Gastroesophageal sphincter (tissue), 4 donors: Measurements from ENCODE around the gene MMP24. TPM values are rescaled to one million over a fixed set of nuclear protein-coding genes. Genes with fewer than 3 reads are reported as not detected.
A peak's percentile ranks its signal among the peaks of the same experiment; 100 is the strongest.

Experiments
- ATAC-seq: fragments of 150-250 bp; one replicate; pipeline ENCODE4 v1.9.1; 2016; ENCODE audit warnings: mild to moderate bottlenecking, moderate library complexity
- H3K27ac ChIP-seq, 4 donors: fragments of 200-600 bp; sonication (generic) in 3 of 4; 1 replicate in 3 of 4; 2 replicates in 1 of 4; pipeline ENCODE4 v1.5.1; 2016 to 2019
- H3K27me3 ChIP-seq: fragments of 200-600 bp; sonication (generic); one replicate; pipeline ENCODE4 v1.5.1; 2019
- H3K36me3 ChIP-seq, 2 donors: fragments of 200-600 bp; sonication (generic); one replicate each; pipeline ENCODE4 v1.5.1; 2019; ENCODE audit warnings: control low read depth in 1 of 2
- H3K4me1 ChIP-seq, 3 donors: fragments of 200-600 bp; sonication (generic); 1 replicate in 2 of 3; 2 replicates in 1 of 3; pipeline ENCODE4 v1.5.1; 2016 to 2019; ENCODE audit warnings: control low read depth in 2 of 3
- H3K4me3 ChIP-seq, 2 donors: fragments of 200-600 bp; sonication (generic); one replicate each; pipeline ENCODE4 v1.5.1; 2019; ENCODE audit warnings: mild to moderate bottlenecking in 1 of 2, moderate library complexity in 1 of 2
- H3K9me3 ChIP-seq, 3 donors: fragments of 200-600 bp; sonication (generic); one replicate each; pipeline ENCODE4 v1.5.1; 2017 to 2019; ENCODE audit warnings: control low read depth in 2 of 3
- CTCF ChIP-seq, 4 experiments: fragments of 200-600 bp in 2 of 4; fragments of 450-650 bp in 2 of 4; sonication (generic) in 1 of 4; IDR thresholded peaks; one replicate each; pipeline ENCODE4 v1.5.1; 2017 to 2019; ENCODE audit warnings: antibody characterized with exemption in 4 of 4, mild to moderate bottlenecking in 2 of 4, moderate library complexity in 2 of 4
- EP300 ChIP-seq: sonication (generic); formaldehyde crosslinking; IDR thresholded peaks from one replicate; pipeline ENCODE4 v1.6.1; 2017; ENCODE audit warnings: antibody characterized with exemption, mild to moderate bottlenecking
- POLR2A ChIP-seq, 2 donors: fragments of 450-650 bp; IDR thresholded peaks; one replicate each; pipeline ENCODE4 v1.6.1; 2017; ENCODE audit warnings: antibody characterized with exemption in 2 of 2, mild to moderate bottlenecking in 2 of 2, moderate library complexity in 1 of 2
- POLR2AphosphoS5 ChIP-seq: sonication (generic); formaldehyde crosslinking; IDR thresholded peaks from one replicate; pipeline ENCODE4 v1.6.1; 2017; ENCODE audit warnings: antibody characterized with exemption
- WGBS, 2 donors: methylation state at CpG; one replicate each; pipeline ENCODE4 v1.1.5; 2018; ENCODE audit warnings: low coverage in 1 of 2; 5-methylcytosine and 5-hydroxymethylcytosine counted together
- total RNA-seq, 4 donors: library from RNA; depleted of rRNA; stranded (reverse); fragments of >200 nt; gene quantifications; one replicate each; pipeline ENCODE4 v1.1.0, GENCODE V29; 2016

Gene MMP24
- total RNA-seq, 4 donors from 2014 or later = 0.47 to 3.4 (median 1.8) TPM

- no peak for ATAC-seq
- Histone ChIP-seq H3K9me3 (no peaks in the 10 kb centered on the region), H3K27me3 (no peaks in the 10 kb centered on the region), H3K4me1 (peaks cover 6 to 56% (median 16%) of the 10 kb centered on the region in 3 donors), H3K36me3 (peaks cover 0 to 9% of the 10 kb centered on the region in 2 donors), H3K4me3 (no peak overlapping the region), H3K27ac (peak overlapping the region in 2 of 4 donors; percentile 18 to 49)
- TF ChIP-seq CTCF (IDR thresholded peaks at IDR 0.05) (peak in 1 of 4 experiments; percentile 3), POLR2A (IDR thresholded peaks at IDR 0.05) (no peak)
- WGBS, 2 donors = 23 to 52% methylated on average over 3 to 5 of the region's 6 CpGs
Observed at GRCh38 chr20:35302421-35303335, 76.2 kb downstream of the MMP24 start.

- no peak for ATAC-seq
- Histone ChIP-seq H3K27me3 (no peaks in the 10 kb centered on the region), H3K9me3 (no peaks in the 10 kb centered on the region), H3K4me1 (peaks cover 6 to 63% (median 20%) of the 10 kb centered on the region in 3 donors), H3K27ac (peak overlapping the region in 2 of 4 donors; percentile 7 to 49), H3K4me3 (no peak overlapping the region), H3K36me3 (peaks cover 0 to 9% of the 10 kb centered on the region in 2 donors)
- TF ChIP-seq EP300 = no peak
- no peak for TF ChIP-seq CTCF (IDR thresholded peaks at IDR 0.05)
- no peak for TF ChIP-seq POLR2A (IDR thresholded peaks at IDR 0.05)
- TF ChIP-seq POLR2AphosphoS5 = no peak
- 80 to 93% methylated on average over 2 of the region's 11 CpGs for WGBS, 2 donors
Observed at GRCh38 chr20:35303382-35303734, 76.9 kb downstream of the MMP24 start.

- peak; percentile 55 for ATAC-seq
- H3K4me1 ChIP-seq = peaks cover 6 to 68% (median 20%) of the 10 kb centered on the region in 3 donors
- H3K4me3 ChIP-seq = no peak overlapping the region
- peak overlapping the region in 2 of 4 donors; percentile 7 to 49 for H3K27ac ChIP-seq
- 85% methylated on average over 4 of the region's 18 CpGs; no CpG with 5 or more reads in 1 of the 2 donors for WGBS, 2 donors
- no peaks in the 10 kb centered on the region for H3K27me3 ChIP-seq
- H3K9me3 ChIP-seq = no peaks in the 10 kb centered on the region
- peaks cover 0 to 9% of the 10 kb centered on the region in 2 donors for H3K36me3 ChIP-seq
- no peak for TF ChIP-seq POLR2AphosphoS5
- TF ChIP-seq POLR2A (IDR thresholded peaks at IDR 0.05) = no peak
- peak in 3 of 4 experiments; percentile 91 to 92 (median 92) for TF ChIP-seq CTCF (IDR thresholded peaks at IDR 0.05)
- TF ChIP-seq EP300 = no peak
Observed at GRCh38 chr20:35303735-35304491, 77.4 kb downstream of the MMP24 start.

GRCh38 chr20:35304956-35305355, 78.5 kb downstream of the MMP24 start:
- no peaks in the 10 kb centered on the region for H3K27me3 ChIP-seq
- H3K4me3 ChIP-seq = no peak overlapping the region
- TF ChIP-seq POLR2A (IDR thresholded peaks at IDR 0.05) (no peak), POLR2AphosphoS5 (no peak), CTCF (IDR thresholded peaks at IDR 0.05) (no peak), EP300 (no peak)
- ATAC-seq = no peak
- no peaks in the 10 kb centered on the region for H3K9me3 ChIP-seq
- 100% methylated on average over 4 of the region's 6 CpGs; no CpG with 5 or more reads in 1 of the 2 donors for whole genome bisulfite sequencing, 2 donors
- peaks cover 6 to 70% (median 20%) of the 10 kb centered on the region in 3 donors for H3K4me1 ChIP-seq
- H3K36me3 ChIP-seq = peaks cover 0 to 9% of the 10 kb centered on the region in 2 donors
- H3K27ac ChIP-seq = no peak overlapping the region
